ENCODE data around the gene FGF14. TPM values are rescaled to one million over a fixed set of nuclear protein-coding genes. Genes with fewer than 3 reads are reported as not detected.

Gene FGF14
- total RNA-seq, 1 donor from 2014 or later, result 1.7 TPM

GRCh38 chr13:102182170-102182569 lies 219.7 kb downstream of the FGF14 start:
- H3K27me3 Mint-ChIP-seq (ENCODE audit: low read depth), result no peaks in the 10 kb centered on the region
- H3K4me1 Mint-ChIP-seq, result peaks cover 4% of the 10 kb centered on the region
- no peaks in the 10 kb centered on the region for H3K9me3 Mint-ChIP-seq
- no peak for TF ChIP-seq CTCF (conservative IDR thresholded peaks at IDR 0.05)
- no peak overlapping the region for H3K4me3 Mint-ChIP-seq
- no peaks in the 10 kb centered on the region for H3K36me3 Mint-ChIP-seq (ENCODE audit: low read depth)
- H3K27ac Mint-ChIP-seq (ENCODE audit: unreplicated experiment), result no peak overlapping the region
- no peak for DNase-seq (ENCODE audit: low read depth, low spot score)

DNA sequence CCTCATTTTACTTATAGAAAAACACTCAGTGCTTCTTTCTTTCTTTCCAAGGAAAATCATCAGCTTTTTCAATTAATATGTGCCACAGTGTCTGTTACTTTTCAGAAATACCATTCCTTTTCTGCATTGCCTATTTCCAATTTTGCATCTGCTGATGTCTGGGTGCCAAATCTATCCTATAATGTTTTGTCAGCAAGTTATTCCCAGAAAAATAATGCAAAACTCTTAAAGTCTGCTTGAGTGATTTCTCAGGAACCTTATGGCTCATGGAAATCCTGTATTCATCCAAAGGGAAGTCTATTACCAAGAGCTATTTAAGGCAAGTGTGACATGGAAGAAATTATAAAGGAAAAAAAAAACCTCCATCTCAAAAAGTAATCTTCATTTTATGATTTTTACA lies 224.4 kb downstream of the FGF14 start:
- H3K27me3 Mint-ChIP-seq (ENCODE audit: low read depth), result no peaks in the 10 kb centered on the region
- peaks cover 4% of the 10 kb centered on the region for H3K9me3 Mint-ChIP-seq

DNA sequence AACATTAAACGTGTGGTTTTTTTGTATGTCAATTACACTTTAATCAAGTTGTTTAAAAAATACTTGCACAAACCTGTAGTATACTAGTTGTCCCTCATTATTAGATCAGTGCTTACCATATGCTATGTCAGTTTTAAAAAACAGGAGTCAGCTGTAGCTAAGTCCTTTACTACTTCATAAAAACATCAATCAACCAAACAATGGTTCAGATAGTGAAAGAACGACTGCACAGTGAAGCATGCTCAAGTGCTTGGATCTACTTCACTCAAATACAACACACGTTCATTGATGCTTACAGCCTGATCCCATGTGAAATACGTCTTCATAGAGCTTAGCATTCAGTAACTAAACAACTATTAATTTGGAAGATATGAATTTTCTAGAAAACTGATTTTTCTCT lies 225.0 kb downstream of the FGF14 start:
- H3K4me3 Mint-ChIP-seq, result no peak overlapping the region
- H3K4me1 Mint-ChIP-seq, result no peaks in the 10 kb centered on the region
- DNase-seq (ENCODE audit: low read depth, low spot score), result no peak
- H3K27ac Mint-ChIP-seq (ENCODE audit: unreplicated experiment), result no peak overlapping the region
- TF ChIP-seq CTCF (conservative IDR thresholded peaks at IDR 0.05), result no peak
- no peaks in the 10 kb centered on the region for H3K36me3 Mint-ChIP-seq (ENCODE audit: low read depth)
- peaks cover 4% of the 10 kb centered on the region for H3K9me3 Mint-ChIP-seq
- H3K27me3 Mint-ChIP-seq (ENCODE audit: low read depth), result no peaks in the 10 kb centered on the region

More for the DNA sequence above, 224.4 kb downstream of the FGF14 start:
- Mint-ChIP-seq H3K4me3 (no peak overlapping the region), H3K36me3 (ENCODE audit: low read depth) (no peaks in the 10 kb centered on the region), H3K4me1 (no peaks in the 10 kb centered on the region), H3K27ac (ENCODE audit: unreplicated experiment) (no peak overlapping the region)
- TF ChIP-seq CTCF (conservative IDR thresholded peaks at IDR 0.05), result no peak
- no peak for DNase-seq (ENCODE audit: low read depth, low spot score)

- Mint-ChIP-seq H3K27ac (ENCODE audit: unreplicated experiment) (no peak overlapping the region), H3K4me1 (peaks cover 5% of the 10 kb centered on the region), H3K9me3 (peaks cover 4% of the 10 kb centered on the region), H3K36me3 (ENCODE audit: low read depth) (no peaks in the 10 kb centered on the region), H3K4me3 (no peak overlapping the region), H3K27me3 (ENCODE audit: low read depth) (no peaks in the 10 kb centered on the region)
- TF ChIP-seq CTCF (conservative IDR thresholded peaks at IDR 0.05), result no peak
- no peak for DNase-seq (ENCODE audit: low read depth, low spot score)
Measured at GRCh38 chr13:102172406-102172805, 229.4 kb downstream of the FGF14 start.

GRCh38 chr13:102170305-102170704 lies 231.5 kb downstream of the FGF14 start:
- peaks cover 3% of the 10 kb centered on the region for H3K9me3 Mint-ChIP-seq
- H3K4me1 Mint-ChIP-seq, result peaks cover 5% of the 10 kb centered on the region
- no peak for TF ChIP-seq CTCF (conservative IDR thresholded peaks at IDR 0.05)
- DNase-seq (ENCODE audit: low read depth, low spot score), result no peak
- H3K4me3 Mint-ChIP-seq, result no peak overlapping the region
- no peaks in the 10 kb centered on the region for H3K36me3 Mint-ChIP-seq (ENCODE audit: low read depth)
- no peak overlapping the region for H3K27ac Mint-ChIP-seq (ENCODE audit: unreplicated experiment)
- H3K27me3 Mint-ChIP-seq (ENCODE audit: low read depth), result no peaks in the 10 kb centered on the region

Measured in neural crest cell (in vitro differentiated cells).